GM21825 (cell line): ENCODE data around the gene SLC25A45.

Experiments
- ATAC-seq: cut with Tn5 transposase; IDR thresholded peaks from one replicate; pipeline ENCODE4 v1.9.1; 2021; ENCODE audit warnings: mild to moderate bottlenecking, moderate library complexity; ENCODE audit not compliant: unreplicated experiment

The SLC25A45 gene

DNA sequence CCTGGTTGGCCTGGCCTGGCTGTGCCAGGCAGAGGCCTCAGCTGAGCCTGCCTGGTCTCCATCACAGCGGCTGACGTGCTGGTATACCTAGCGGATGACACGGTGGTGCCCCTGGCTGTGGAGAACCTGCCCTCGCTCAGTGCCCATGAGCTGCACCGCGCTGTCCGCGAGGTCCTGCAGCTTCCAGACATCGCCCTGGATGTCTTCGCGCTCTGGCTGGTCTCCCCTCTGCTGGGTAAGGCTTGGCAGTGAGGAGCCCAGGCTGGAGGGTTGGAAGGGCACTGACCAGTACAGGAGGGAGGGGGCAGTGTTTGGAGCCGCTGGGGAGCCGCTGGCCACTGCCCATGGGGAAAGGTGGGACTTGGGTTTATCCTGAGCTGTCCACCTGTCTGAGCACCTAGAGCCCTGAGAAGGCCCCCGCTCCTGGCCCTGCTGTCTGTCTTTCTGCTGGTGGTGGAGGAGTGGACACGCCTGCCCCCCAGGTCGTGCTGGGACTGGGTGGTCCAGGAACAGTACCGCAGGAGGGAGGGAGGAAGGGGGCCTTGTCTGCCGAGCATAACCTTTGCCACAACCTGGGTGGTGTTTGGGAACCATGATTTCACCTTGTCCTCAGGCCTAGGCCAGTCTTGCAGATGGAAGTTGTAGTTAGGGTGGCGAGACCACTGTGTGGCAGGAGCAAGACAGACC lies 7.0 kb upstream of the SLC25A45 start:
- ATAC-seq, result no peak

DNA sequence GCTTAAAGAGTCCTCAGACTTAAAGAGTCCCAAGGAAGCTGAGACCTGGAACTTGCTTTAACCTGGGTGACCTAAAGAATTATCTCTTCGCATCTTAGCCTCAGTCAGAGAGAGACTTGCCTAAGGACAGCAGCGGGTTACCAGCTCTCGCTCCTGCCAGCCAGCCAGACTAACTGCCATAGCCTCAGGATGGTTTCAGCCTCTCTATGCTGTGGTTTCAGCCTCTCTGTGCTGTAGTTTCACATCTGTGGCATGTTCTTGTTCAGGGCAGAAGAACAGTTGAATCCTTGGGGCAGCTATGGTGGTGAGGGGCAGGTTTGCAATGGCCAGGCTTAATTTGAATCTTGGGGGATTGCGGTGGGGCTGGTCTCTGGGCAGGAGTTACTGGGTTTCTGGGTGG lies 6.3 kb upstream of the SLC25A45 start:
- no peak for ATAC-seq

DNA sequence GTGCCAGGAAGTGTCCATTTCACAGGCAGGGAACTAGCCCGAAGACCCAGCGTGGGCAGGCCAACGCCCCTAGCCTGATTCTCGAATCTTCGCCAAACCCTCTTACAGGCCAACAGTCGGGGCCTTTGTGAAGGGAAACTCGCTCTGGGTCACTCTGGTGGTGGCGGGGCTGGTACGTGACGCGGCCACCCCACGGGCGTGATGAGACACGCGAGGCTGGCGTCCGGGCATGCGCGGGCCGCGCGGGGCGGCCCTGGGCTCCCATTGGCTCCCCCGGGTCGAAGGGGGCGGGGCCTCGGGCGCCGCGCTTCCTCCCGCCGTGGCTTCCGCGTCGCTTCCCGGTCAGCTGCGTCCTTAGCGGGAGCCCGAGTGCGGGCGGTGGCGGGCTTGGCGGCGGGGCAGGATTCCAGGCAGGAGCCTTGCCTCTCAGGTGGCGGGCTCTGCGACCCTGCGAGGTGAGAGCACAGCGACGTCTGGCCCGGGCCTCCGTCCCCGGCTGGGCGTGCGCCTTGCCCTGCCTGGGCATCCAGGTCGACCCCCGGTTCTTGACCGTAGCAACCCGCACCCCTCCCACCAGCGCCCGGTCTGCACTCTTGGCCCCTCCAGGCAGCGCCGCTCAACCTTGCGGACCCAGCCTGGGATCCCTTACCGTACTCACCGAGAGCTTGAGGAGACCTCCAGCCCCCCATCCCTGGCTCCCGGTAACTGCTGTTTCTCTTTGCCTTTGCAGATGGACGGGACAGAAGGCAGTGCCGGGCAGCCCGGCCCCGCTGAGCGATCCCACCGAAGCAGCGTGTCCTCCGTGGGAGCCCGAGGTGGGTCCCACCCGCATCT lies 4.1 kb upstream of the SLC25A45 start, which contains the start of gene FRMD8:
Gene FRMD8, plus strand, starts transcription at position 331 of the 834 bp plus-strand sequence. Its CDS starts 400 bp downstream, at position 731.
- peak; percentile 31 for ATAC-seq

DNA sequence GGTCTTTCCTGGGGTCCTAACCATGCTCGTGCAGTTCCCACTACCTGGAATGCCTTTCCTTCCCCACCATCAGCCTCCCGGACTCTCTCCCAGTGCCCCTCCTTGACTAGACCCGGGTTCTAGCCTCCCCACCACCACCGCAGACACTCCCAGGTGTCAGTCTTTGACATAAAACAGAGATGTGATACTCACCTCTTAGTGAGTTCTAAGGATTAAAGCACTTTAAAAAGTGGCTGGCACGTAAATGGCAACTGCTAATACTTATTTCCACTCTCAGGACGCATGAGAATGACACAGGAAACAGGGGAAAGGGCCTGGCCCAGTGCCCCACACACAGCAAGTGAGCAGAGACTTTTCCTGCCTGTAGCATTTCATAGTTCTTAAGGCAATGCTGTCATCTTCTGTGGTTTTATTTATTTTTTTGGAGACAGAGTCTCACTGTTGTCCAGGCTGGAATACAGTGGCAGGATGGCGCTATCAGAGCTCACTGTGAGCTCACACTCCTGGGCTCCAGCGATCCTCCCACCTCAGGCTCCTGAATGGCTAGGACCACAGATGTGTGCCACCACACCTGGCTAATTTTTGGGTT lies 1.9 kb upstream of the SLC25A45 start:
- no peak for ATAC-seq

DNA sequence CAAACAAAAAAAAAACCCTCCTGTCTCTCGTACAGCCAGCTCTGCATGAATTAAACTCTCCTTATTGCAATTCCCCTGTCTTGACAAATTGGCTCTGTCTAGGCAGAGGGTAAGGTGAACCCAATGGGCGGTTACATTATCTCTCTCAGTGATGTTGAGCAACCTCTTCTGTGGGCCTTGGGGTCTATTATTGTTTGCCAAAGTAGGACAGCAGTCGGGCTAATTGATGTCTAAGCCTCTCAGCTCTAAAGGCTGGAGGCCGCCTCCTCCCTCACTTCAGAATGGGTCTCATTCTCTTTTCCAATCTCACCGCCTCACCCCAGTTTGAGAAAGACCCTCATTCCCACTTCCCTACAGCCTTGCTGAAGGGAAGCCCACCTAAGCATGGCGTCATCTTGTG lies 1.3 kb upstream of the SLC25A45 start:
- no peak for ATAC-seq

DNA sequence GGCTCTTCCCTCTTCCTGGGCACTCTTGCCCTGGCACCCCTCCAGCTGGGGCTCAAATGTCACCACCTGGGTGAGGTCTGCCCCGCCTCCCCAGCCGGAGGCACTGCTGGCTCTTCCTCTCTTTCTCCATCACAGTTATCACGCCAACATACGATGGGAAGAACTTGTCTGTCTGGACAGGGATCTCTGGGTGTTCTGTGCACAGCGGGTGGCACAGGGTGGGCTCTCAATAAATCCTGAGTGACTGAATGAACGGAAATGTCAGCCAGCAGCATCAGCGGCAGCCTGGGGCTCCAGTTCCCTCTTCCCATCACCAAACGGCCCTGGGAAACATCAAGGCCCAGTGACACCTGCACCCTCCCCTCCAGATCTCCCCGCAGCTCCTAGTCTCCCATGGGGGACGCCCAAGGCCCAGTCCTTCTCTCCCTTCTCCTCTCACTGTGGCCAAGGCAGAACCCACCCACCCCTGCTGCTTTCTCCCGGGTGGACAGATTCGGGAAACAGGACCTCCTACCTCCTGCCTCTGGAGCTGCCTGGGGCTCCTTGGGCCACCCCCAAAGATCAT lies 440 bp upstream of the SLC25A45 start:
- no peak for ATAC-seq

DNA sequence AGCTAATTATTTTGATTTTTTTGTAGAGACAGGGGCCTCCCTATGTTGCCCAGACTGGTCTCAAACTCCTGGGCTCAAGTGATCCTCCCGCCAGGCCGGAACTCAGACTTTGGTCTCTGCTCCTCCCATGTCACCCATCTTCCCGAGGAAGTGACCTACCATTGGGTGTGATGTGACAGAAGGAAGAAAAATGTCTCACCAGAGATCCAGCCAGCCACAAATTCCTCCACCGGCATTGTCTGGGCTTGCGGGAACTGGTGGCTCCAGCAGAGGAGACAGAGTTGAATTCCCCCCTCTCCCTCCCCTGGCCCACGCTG lies 772 bp downstream of the SLC25A45 start:
- peak; percentile 4 for ATAC-seq

DNA sequence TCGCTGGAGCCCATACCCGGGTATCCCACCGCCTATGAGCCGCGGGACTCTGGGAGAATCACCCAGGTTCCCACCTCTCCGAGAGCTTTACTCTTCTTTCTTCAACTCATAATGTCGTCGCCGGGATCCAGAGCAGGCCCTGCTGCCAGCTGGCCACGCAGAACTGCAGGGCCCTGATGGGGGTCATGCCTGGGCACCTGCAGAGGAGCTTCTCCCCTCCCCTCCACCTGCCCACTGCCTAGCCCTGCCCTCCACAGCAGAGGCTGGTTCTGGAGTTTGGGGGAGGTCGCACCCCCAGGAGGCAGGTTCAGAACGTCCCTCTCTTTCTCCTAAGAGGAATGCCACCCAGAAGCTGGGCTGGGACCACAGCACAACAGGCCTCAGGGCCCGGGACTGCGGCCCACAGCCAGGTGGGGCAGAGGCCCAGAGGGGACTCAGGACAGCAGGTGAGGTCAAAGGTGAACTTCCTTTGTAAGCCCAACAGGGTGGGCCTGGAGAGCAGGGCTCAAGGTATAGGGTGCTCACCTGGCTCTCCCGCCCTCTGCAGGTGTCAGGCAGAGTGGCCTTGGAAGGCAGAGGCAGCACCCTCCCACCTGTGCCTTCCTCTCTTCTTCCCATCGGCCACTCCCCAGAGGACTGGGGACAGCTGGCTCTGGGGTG lies 1.9 kb downstream of the SLC25A45 start:
- no peak for ATAC-seq

DNA sequence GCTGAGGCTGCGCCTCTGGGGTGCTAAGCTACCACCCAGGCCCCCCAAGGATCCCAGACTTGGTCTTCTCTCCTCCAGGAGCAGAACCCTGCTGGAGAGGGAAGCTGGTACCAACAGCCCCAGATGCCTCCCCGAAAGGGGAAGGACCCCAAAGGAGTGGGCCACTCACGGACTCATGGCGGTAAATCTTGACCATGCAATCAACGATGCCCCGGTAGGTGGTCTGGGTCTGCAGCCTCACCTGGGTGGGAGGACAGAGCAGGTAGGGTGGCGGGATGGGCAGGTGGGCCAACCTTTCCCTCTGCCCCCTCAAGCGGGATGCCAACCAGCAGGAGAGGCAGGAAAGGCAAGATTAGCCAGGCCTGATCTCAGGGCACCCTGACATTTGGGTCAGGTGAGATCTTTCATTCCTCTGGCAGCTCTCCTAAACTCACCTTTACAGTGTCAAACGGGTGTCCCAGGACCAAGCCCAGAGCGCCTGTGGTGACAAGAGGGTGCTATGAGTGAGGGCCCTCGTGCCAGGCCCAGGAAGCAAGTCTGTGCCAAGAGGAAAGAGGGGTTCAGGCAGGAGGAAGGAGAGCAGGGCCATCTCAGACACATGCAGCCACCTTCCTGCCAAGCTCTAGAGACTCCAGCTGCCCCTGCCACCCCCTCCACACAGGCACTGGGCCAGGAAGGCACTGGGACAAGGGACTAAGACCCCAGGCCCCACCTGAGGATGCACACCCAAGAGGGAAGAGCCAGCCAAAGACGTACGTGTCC lies 2.6 kb downstream of the SLC25A45 start:
- no peak for ATAC-seq

DNA sequence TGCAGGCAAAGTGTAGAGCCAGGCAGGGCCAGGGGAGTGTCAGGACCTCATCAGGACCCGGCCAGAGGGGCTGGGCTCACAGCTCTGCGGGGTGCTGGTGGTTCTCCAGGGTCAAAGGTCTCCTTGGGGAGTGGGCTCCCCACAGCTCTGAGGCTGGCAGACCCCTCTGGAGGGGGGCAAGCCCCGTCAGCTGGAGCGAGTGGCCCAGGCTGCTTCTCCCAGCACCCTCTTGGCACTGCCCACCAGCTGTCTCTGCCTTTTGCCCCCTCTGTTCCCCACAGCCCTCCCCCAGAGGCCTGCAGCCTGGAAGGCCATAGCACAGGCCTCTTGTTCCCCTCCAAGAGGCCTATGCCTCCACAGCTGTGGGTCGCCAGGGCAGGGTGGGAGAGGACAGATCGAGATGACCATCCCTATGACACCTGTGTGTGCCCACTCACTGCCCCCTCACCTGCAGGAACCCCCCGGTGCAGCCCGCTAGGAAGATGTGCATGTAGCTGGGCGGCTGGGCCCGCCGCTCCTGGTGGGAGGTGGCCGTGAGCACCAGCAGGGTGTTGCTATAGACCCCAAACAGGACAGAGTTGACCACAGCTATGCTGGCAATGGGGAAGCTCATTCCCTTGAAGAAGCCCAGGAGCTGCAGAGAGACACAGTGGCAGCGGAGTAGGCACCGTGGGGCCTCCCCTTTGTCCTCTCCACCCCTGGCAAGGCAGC lies 3.4 kb downstream of the SLC25A45 start:
- ATAC-seq, result no peak

DNA sequence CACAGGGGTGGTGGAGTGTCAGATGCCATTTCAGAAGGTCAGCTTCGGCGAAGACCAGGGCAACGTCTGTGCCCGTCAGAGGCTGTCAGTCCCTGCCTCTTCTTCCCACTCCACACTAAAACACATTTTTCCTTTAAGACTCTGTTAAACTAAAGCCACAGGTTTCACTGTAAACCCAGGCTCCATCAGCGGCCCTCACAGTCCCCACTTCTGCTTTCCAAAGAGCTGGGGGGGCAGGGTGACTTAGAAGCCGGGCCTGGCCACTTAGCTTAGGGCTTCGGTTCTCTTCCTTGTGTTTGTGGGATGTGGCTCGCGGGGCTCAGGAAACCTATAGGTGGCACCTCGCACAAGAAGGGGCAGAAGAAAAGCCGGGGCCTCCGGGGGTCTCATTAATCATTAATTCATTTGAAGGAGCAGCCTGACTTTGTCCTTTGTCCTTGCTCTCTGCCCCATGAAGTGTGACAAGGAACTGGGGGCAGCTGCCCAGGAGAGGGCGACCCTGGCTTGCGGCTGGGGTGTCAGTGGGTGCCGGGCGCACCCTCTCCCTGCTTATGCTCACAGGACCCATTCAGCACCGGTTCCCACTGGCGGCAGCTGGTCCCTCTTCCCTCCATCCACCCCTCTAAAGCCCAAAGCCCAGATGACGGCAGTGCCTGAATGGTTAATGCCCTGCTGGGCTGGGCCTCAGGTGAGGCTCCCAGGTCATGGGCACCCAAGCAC lies 4.1 kb downstream of the SLC25A45 start:
- no peak for ATAC-seq

DNA sequence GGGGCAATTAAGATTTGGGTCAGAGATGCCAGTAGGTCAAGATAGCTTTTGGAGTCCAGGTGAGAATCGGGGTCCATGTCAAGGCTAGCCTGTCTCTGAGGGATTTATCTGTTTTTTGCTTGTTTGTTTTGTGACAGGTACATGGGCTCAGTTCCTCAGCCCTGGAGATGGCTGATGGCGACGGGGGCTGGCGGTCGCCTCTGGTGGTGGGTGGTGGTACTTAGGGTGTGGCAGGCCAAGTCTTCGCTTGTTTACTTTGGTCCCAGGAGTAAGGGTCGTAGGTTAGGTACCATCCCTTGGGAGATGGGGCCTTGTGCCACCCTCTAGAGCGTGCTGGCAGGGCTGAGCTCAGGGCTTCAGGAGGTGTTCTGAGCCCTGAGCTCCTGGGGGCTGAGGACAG lies 4.7 kb downstream of the SLC25A45 start:
- no peak for ATAC-seq

DNA sequence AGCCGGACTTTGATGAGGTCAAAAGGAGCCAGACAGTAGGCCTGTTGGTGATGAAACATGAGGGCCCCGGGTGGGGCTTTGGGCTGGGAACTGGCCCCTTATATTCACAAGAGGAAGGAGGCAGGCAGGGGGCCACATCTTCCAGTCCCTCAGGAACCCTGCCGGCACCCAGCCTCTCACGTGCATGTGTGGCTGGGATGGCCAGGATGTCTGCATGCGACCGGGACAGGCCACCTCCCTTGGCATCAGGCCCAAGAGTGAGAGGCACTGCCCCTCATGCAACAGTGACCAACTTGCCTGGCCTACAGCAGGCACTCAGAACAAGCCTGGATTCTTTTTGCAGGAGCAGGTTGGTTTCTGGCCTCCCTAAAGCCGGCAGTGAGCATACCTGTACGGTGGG lies 5.4 kb downstream of the SLC25A45 start:
- no peak for ATAC-seq

DNA sequence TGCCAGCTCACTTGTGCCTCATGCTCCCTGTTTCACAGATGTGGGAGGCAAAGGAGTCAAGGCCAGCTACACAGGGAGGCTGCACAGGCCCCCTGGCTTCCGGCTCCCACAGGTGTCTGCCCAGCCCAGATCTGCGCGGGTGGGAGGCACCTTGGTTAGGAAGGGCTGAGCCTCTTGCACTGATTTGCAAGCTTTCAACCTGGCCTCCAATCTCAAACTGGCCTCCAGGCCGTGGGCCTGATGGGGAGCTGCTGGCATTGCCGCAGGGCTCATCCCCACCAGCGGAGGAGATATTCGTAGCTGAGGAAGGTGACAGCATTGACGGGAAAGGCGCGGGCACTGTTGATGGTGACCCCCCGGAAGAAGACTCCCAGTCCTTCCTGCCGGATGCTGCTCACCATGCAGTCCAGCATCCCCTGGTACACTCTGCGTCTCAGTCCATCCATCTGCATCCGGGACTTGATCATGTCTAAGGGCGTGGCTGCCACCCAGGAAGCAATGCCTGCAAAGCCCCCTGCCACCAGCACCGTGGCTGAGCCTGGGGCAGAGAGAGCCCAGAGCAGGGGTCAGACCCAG lies 6.2 kb downstream of the SLC25A45 start:
- no peak for ATAC-seq

DNA sequence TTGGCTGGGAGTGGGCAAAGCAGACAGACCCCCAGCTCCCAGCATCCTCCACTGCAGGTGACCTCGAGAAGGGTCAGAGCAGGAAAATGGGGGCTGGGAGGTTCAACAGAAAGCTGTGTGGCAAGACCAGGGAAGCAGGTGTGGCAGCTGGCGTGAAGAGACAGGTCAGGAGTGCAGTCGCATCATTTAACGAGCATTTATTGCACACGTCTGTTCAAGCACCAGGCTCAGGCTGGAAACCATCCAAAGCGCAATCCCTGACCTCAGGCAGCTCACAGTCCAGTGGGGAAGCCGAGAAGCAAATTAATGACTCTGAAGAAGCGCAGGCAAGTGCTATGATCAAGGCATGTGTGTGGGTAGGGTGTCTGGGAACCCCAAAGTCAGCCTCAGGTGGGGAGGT lies 7.4 kb downstream of the SLC25A45 start:
- ATAC-seq, result no peak

DNA sequence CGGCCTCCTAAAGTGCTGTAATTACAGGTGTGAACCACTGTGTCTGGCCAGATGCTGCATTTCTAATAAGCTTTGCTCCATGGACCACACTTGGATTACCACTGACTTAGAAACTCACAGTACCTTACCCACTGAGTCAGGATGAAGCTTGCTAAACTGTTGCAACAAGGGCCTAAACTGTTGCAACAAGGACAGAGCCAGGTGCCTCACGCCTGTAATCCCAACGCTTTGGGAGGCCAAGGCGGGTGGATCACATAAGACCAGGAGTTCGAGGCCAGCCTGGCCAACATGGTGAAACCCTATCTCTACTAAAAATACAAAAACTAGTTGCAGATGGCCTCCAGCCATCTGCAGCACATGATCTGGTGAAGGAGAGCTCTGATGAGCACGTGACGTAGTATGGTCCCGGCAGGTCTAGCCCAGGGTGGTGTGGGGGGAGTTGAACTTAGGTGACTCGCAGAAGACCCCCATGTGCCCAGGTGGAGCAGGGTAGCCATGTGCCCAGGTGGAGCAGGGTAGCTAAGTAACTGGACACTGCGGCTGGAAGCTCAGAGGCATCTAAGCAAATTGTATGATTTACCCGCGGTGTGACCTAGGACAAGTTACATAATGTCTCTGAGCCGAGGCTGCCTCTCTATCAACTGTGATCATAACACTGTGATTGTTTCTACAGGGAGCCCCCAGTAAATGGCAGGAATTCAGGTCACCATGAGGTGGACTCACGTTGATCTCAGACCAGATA lies 8.4 kb downstream of the SLC25A45 start:
- ATAC-seq, result no peak

DNA sequence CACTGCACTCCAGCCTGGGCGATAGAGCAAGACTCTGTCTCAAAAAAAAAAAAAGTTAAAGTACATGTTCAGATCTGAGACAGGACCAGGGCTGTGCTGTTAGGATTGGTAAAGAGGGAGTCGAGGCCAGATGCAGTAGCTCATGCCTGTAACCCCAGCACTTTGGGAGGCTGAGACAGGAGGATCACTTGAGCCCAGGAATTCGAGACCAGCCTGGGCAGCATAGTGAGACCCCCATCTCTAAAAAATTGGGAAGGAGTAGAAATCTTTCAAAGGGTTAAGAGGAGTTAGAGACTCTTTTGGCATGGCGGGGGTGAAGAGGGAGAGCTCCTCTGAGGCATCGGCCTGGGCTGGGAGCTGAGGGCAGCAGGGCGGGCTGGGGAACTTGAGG lies 11.8 kb downstream of the SLC25A45 start:
- no peak for ATAC-seq

DNA sequence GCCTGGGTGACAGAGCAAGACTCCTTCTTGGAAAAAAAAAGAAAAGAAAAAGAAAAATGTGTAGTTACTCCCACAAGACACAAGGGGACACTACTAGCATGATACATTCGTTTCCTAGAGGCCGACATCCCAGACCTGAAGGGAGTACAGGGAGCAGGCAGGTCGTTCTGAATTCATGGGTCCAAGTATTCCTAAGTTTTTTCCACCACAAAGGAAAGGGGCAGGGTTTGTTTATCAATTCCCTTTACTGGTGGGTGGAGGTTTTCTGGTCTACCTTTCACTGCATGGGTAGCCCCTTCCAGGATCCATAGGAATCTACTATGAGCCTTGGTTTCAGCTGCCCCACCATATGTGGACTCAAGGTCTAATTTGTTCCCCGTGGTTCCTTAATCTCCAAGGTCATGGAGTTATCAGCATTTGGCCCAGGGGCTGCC lies 16.1 kb downstream of the SLC25A45 start:
- no peak for ATAC-seq
